Measurements from ENCODE around the gene CACNA1C.

The CACNA1C gene

GRCh38 chr12:2137711-2138110, 84.9 kb downstream of the CACNA1C start:
- H3K4me1 ChIP-seq (ENCODE audit: control insufficient read depth, insufficient read depth, low read length), result peaks cover 10% of the 10 kb centered on the region
- no peaks in the 10 kb centered on the region for H3K9me3 ChIP-seq (ENCODE audit: control insufficient read depth, low read length)
- no peaks in the 10 kb centered on the region for H3K27me3 ChIP-seq (ENCODE audit: control insufficient read depth, insufficient read depth, low read length, poor library complexity, severe bottlenecking)
- WGBS, 2 experiments, result 87 to 91% methylated on average over 10 of the region's 10 CpGs
- H3K27ac ChIP-seq (ENCODE audit: insufficient read depth, low read depth, low read length, poor library complexity, severe bottlenecking), result no peak overlapping the region
- H3K4me3 ChIP-seq (ENCODE audit: insufficient read depth, low read depth, low read length), result no peak overlapping the region
- no peaks in the 10 kb centered on the region for H3K36me3 ChIP-seq (ENCODE audit: control insufficient read depth, insufficient read depth, low read length)

DNA sequence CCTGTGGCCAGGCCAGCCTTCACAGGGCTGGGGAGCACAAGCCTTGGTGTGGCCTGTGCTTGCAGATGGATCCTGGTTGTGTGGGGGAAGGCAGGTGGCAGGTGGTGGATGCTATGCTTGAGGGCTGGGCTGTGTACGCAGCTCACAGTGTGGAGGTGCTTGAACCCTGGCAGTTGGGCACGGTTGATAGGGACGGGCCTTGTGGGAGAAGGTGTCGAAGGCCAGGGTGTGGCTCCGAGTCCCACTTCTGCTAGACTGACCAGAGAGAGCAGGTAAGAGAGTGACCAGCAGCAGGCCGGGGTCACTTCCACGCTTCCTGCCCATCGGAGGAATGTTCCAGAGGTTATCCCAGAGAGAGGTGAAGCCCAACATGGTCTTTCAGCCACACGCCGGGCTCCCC, 85.5 kb downstream of the CACNA1C start:
- H3K36me3 ChIP-seq (ENCODE audit: control insufficient read depth, insufficient read depth, low read length), result no peaks in the 10 kb centered on the region
- H3K27ac ChIP-seq (ENCODE audit: insufficient read depth, low read depth, low read length, poor library complexity, severe bottlenecking), result no peak overlapping the region
- WGBS, 2 experiments, result 93 to 96% methylated on average over 10 of the region's 10 CpGs

GRCh38 chr12:2138871-2139308, 86.1 kb downstream of the CACNA1C start:
- H3K36me3 ChIP-seq (ENCODE audit: control insufficient read depth, insufficient read depth, low read length), result no peaks in the 10 kb centered on the region
- no peaks in the 10 kb centered on the region for H3K9me3 ChIP-seq (ENCODE audit: control insufficient read depth, low read length)
- no peak overlapping the region for H3K27ac ChIP-seq (ENCODE audit: insufficient read depth, low read depth, low read length, poor library complexity, severe bottlenecking)
- H3K27me3 ChIP-seq (ENCODE audit: control insufficient read depth, insufficient read depth, low read length, poor library complexity, severe bottlenecking), result no peaks in the 10 kb centered on the region
- H3K4me1 ChIP-seq (ENCODE audit: control insufficient read depth, insufficient read depth, low read length), result peaks cover 10% of the 10 kb centered on the region
- WGBS, 2 experiments, result 95% methylated on average over 6 of the region's 6 CpGs
- no peak overlapping the region for H3K4me3 ChIP-seq (ENCODE audit: insufficient read depth, low read depth, low read length)

More for the DNA sequence above, 85.5 kb downstream of the CACNA1C start:
- Histone ChIP-seq H3K27me3 (ENCODE audit: control insufficient read depth, insufficient read depth, low read length, poor library complexity, severe bottlenecking) (no peaks in the 10 kb centered on the region), H3K4me1 (ENCODE audit: control insufficient read depth, insufficient read depth, low read length) (peaks cover 10% of the 10 kb centered on the region), H3K4me3 (ENCODE audit: insufficient read depth, low read depth, low read length) (no peak overlapping the region), H3K9me3 (ENCODE audit: control insufficient read depth, low read length) (no peaks in the 10 kb centered on the region)

DNA sequence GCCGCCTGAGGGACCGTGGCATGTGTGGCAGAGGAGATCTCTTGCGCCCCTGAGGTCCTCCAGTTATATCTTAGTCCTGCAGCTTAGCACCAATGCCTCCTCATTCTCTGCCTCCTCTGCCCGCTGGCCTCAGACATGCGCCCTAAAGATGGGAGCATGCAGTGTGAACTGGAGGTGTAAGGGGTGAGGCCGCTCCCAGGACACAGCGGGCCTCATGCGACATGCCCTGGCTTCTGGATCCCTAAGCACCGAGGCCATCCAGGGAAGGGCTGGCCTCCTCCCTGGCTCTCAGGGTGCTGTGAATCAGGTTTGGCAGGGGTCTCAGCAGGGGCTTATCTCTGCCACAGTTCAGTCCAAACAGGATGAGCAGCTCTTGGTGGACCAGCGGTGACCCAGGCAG, 86.9 kb downstream of the CACNA1C start:
- Histone ChIP-seq H3K4me3 (ENCODE audit: insufficient read depth, low read depth, low read length) (no peak overlapping the region), H3K9me3 (ENCODE audit: control insufficient read depth, low read length) (no peaks in the 10 kb centered on the region), H3K36me3 (ENCODE audit: control insufficient read depth, insufficient read depth, low read length) (no peaks in the 10 kb centered on the region), H3K4me1 (ENCODE audit: control insufficient read depth, insufficient read depth, low read length) (peaks cover 10% of the 10 kb centered on the region), H3K27me3 (ENCODE audit: control insufficient read depth, insufficient read depth, low read length, poor library complexity, severe bottlenecking) (no peaks in the 10 kb centered on the region), H3K27ac (ENCODE audit: insufficient read depth, low read depth, low read length, poor library complexity, severe bottlenecking) (no peak overlapping the region)
- WGBS, 2 experiments, result 94 to 96% methylated on average over 10 of the region's 10 CpGs

DNA sequence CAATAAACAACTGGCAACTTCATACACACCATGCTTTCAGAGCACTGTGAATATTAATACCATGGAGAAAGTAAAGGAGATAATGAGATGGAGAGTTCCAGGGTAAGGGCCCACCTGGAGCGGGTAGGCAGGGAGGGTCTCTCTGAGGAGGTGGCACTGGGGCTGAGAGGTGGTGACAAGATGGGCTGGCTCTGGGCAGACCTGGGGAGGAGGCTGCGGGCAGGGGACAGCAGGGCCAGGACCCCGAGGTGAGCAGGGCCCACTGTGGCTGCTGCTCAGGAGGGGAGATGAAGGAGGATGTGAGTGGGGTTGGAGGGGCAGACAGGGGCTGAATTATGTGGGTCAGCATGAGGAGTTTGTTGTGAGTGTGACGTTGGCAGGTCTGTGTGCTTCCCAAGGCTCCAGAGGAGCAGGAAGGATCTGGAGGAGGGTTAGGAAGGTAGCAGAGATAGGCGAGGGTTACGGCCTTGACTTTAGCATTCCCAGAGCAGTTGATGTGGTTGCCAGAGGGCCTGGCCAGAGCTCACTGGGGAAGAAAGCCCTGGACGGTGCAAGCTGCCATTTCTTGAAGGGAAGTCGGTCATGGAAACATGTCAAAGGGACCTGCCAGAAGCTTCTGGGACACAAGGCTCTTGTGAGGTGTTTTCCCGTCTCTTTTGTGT, 88.2 kb downstream of the CACNA1C start:
- no peaks in the 10 kb centered on the region for H3K27me3 ChIP-seq (ENCODE audit: control insufficient read depth, insufficient read depth, low read length, poor library complexity, severe bottlenecking)
- no peak overlapping the region for H3K4me3 ChIP-seq (ENCODE audit: insufficient read depth, low read depth, low read length)
- H3K9me3 ChIP-seq (ENCODE audit: control insufficient read depth, low read length), result no peaks in the 10 kb centered on the region
- no peak overlapping the region for H3K27ac ChIP-seq (ENCODE audit: insufficient read depth, low read depth, low read length, poor library complexity, severe bottlenecking)
- 92 to 94% methylated on average over 9 of the region's 9 CpGs for WGBS, 2 experiments
- H3K4me1 ChIP-seq (ENCODE audit: control insufficient read depth, insufficient read depth, low read length), result peaks cover 10% of the 10 kb centered on the region
- no peaks in the 10 kb centered on the region for H3K36me3 ChIP-seq (ENCODE audit: control insufficient read depth, insufficient read depth, low read length)

DNA sequence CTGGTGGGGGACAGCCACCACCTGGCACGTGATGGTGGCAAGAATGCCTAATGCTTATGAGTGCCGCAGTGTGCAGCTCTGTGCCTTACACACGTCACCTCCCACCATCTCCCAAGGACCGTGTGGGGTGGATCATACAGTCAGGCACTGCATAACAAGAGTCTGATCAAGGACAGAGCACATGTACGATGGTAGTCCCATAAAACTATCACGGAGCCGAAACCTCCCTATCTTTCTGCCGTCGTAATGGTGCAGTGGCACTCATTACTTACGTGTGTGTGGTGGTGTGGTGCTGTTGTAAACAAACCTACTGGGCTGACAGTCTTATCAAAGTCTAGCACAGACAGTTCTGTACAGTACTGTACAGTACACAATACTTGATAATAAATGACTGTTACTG, 89.3 kb downstream of the CACNA1C start:
- Histone ChIP-seq H3K4me1 (ENCODE audit: control insufficient read depth, insufficient read depth, low read length) (peaks cover 5% of the 10 kb centered on the region), H3K4me3 (ENCODE audit: insufficient read depth, low read depth, low read length) (no peak overlapping the region), H3K27ac (ENCODE audit: insufficient read depth, low read depth, low read length, poor library complexity, severe bottlenecking) (no peak overlapping the region), H3K36me3 (ENCODE audit: control insufficient read depth, insufficient read depth, low read length) (no peaks in the 10 kb centered on the region), H3K9me3 (ENCODE audit: control insufficient read depth, low read length) (no peaks in the 10 kb centered on the region), H3K27me3 (ENCODE audit: control insufficient read depth, insufficient read depth, low read length, poor library complexity, severe bottlenecking) (no peaks in the 10 kb centered on the region)
- 94 to 97% methylated on average over 10 of the region's 10 CpGs for WGBS, 2 experiments

DNA sequence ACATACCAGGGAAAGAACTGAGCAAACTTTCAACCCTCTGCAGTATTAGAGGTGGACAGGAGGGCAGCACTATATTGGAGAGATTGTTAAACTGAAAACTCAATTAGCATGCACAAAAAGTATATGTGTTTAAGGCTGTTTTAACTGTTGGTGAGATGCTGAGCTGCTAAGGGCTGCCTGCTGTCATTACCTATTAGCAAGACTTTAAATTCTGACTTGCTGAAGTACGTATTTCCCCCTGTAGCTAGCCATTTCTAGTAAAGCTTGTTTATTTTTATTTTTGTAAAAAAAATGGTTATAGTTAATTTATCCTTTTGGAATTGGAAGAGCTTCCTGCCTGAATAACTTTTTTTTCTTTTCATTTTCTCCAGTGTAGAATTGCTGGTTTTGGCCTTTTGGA, 92.2 kb downstream of the CACNA1C start:
- H3K4me3 ChIP-seq (ENCODE audit: insufficient read depth, low read depth, low read length), result no peak overlapping the region

DNA sequence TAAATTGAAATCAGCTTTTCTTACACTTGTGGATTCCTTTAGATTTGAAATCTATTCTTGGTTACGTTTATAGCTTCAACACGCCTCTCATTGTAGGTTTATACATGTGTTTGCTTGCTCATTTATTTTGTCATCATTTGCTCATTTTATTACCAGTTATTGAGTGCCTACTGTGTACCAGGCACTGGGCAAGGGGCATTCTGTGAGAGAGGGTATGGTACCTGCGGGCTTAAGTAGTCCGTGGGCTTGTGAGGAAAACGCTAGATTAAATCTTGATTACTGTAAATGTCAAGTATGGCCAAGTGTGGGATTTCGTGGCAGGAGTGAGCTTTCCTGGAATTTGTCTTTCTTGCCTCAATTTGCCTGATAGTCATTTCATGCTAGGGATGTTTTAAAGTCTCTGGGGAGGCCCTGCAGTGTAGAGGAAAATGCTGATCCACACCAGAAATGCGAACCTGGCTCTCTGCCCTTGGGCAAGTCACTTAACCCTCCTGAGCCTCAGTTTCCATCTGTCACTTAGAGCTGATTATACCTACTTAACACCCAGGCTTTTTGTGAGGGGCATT, 92.7 kb downstream of the CACNA1C start:
- Histone ChIP-seq H3K4me3 (ENCODE audit: insufficient read depth, low read depth, low read length) (no peak overlapping the region), H3K27ac (ENCODE audit: insufficient read depth, low read depth, low read length, poor library complexity, severe bottlenecking) (no peak overlapping the region)

More for the DNA sequence above, 92.2 kb downstream of the CACNA1C start:
- Histone ChIP-seq H3K4me1 (ENCODE audit: control insufficient read depth, insufficient read depth, low read length) (peaks cover 4% of the 10 kb centered on the region), H3K9me3 (ENCODE audit: control insufficient read depth, low read length) (no peaks in the 10 kb centered on the region), H3K27ac (ENCODE audit: insufficient read depth, low read depth, low read length, poor library complexity, severe bottlenecking) (no peak overlapping the region), H3K36me3 (ENCODE audit: control insufficient read depth, insufficient read depth, low read length) (no peaks in the 10 kb centered on the region), H3K27me3 (ENCODE audit: control insufficient read depth, insufficient read depth, low read length, poor library complexity, severe bottlenecking) (no peaks in the 10 kb centered on the region)
- 100% methylated on average over 1 of the region's 1 CpG; no CpG with 5 or more reads in 1 of the 2 experiments for WGBS, 2 experiments

GRCh38 chr12:2147335-2147734, 94.5 kb downstream of the CACNA1C start:
- H3K27me3 ChIP-seq (ENCODE audit: control insufficient read depth, insufficient read depth, low read length, poor library complexity, severe bottlenecking), result no peaks in the 10 kb centered on the region

More for the DNA sequence above, 92.7 kb downstream of the CACNA1C start:
- Histone ChIP-seq H3K36me3 (ENCODE audit: control insufficient read depth, insufficient read depth, low read length) (no peaks in the 10 kb centered on the region), H3K4me1 (ENCODE audit: control insufficient read depth, insufficient read depth, low read length) (no peaks in the 10 kb centered on the region), H3K9me3 (ENCODE audit: control insufficient read depth, low read length) (no peaks in the 10 kb centered on the region), H3K27me3 (ENCODE audit: control insufficient read depth, insufficient read depth, low read length, poor library complexity, severe bottlenecking) (no peaks in the 10 kb centered on the region)
- 89 to 91% methylated on average over 7 of the region's 7 CpGs for WGBS, 2 experiments

GRCh38 chr12:2149091-2149490, 96.3 kb downstream of the CACNA1C start:
- Histone ChIP-seq H3K27me3 (ENCODE audit: control insufficient read depth, insufficient read depth, low read length, poor library complexity, severe bottlenecking) (no peaks in the 10 kb centered on the region), H3K9me3 (ENCODE audit: control insufficient read depth, low read length) (no peaks in the 10 kb centered on the region), H3K36me3 (ENCODE audit: control insufficient read depth, insufficient read depth, low read length) (no peaks in the 10 kb centered on the region), H3K27ac (ENCODE audit: insufficient read depth, low read depth, low read length, poor library complexity, severe bottlenecking) (no peak overlapping the region), H3K4me3 (ENCODE audit: insufficient read depth, low read depth, low read length) (no peak overlapping the region), H3K4me1 (ENCODE audit: control insufficient read depth, insufficient read depth, low read length) (peaks cover 10% of the 10 kb centered on the region)
- 92 to 98% methylated on average over 3 of the region's 3 CpGs for WGBS, 2 experiments

More at GRCh38 chr12:2147335-2147734, 94.5 kb downstream of the CACNA1C start:
- Histone ChIP-seq H3K36me3 (ENCODE audit: control insufficient read depth, insufficient read depth, low read length) (no peaks in the 10 kb centered on the region), H3K27ac (ENCODE audit: insufficient read depth, low read depth, low read length, poor library complexity, severe bottlenecking) (no peak overlapping the region), H3K4me1 (ENCODE audit: control insufficient read depth, insufficient read depth, low read length) (no peaks in the 10 kb centered on the region), H3K9me3 (ENCODE audit: control insufficient read depth, low read length) (no peaks in the 10 kb centered on the region), H3K4me3 (ENCODE audit: insufficient read depth, low read depth, low read length) (no peak overlapping the region)
- 87 to 94% methylated on average over 1 of the region's 1 CpG for WGBS, 2 experiments
